ENCODE measurements around the gene HJURP.
A peak's percentile ranks its signal among the peaks of the same experiment; 100 is the strongest.

The HJURP gene

DNA sequence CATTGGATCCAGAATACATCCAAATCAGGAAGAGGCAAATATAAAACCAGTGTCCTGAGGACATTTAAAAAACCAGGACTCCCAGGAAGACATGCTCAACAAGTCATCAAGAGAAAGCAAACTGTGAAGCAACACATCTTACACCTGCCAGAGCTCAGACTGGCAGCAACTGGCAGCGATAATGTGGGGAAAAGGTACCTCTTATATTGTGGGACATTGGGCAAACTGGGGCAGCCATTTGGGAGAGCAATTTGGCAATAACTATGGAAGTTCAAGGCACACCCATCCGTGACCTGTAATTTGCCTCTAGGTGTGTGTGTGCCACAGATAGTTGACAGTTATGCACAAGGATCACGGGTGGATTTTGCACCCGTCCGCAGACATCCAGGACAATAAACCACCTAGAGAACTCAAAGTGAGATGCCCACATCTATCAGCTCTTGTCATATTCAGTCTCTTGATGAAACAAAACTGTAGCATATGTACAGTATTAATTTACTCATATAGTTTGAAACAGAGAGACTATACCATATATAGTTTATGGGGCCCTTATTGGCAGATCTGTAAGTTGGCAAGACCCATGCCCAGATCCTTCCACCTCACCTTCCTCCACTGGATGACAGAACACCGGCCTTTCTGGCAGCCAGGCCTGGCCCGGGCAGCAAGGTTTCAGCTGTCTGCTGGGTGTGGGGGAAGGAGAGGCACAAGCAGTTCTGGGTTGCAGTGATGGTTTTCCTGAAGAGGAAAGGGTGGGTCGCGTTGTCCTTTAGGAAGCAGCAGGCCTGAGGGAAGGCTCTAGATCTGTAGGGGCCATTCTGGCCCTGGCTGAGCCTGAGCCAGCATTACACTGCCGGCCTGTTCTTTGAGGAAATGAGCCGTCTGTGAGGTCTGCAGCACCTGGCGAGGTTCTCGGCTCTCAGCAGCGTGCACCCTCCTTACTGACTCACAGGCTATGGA is 18.8 kb downstream of the HJURP start:
- Histone ChIP-seq H3K27ac (replicated peaks) (no peak overlapping the region), H3K27me3 (ENCODE audit: insufficient read depth, poor library complexity, severe bottlenecking) (no peaks in the 10 kb centered on the region), H3K4me3 (replicated peaks; ENCODE audit: insufficient read depth, low read length) (no peak overlapping the region)
- TF ChIP-seq GABPA (IDR thresholded peaks at IDR 0.05; ENCODE audit: low read depth) (no peak), POLR2AphosphoS5 (IDR thresholded peaks at IDR 0.05; ENCODE audit: low read depth) (0 out of 2 replicates have a peak, but pooled peaks have one; percentile 17)
- DNase-seq (ENCODE audit: low read depth in 1 of 2, low spot score in 1 of 2): no peak

DNA sequence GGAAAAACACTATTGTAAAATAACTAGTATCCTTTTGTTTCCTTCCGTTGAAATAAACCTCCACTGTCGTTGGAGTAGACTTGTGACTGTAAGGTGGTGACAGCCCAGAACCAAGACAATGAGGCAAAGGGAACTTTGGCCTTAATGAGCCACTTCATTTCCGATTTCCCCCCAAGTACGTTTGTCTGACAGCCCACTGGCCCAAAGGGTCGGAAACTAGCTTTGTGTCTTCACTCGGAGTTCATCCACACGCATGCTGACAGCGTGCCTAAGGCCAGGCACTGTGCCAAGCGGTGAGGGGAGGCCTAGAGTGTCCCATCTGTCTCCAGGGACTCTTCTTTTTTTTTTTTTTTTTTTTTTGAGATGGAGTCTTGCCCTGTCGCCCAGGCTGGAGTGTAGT is 21.0 kb downstream of the HJURP start:
- DNase-seq (ENCODE audit: low read depth in 1 of 2, low spot score in 1 of 2): no peak
- Histone ChIP-seq H3K27me3 (ENCODE audit: insufficient read depth, poor library complexity, severe bottlenecking) (no peaks in the 10 kb centered on the region), H3K4me3 (replicated peaks; ENCODE audit: insufficient read depth, low read length) (no peak overlapping the region), H3K27ac (replicated peaks) (no peak overlapping the region)
- TF ChIP-seq, protein P1, sequence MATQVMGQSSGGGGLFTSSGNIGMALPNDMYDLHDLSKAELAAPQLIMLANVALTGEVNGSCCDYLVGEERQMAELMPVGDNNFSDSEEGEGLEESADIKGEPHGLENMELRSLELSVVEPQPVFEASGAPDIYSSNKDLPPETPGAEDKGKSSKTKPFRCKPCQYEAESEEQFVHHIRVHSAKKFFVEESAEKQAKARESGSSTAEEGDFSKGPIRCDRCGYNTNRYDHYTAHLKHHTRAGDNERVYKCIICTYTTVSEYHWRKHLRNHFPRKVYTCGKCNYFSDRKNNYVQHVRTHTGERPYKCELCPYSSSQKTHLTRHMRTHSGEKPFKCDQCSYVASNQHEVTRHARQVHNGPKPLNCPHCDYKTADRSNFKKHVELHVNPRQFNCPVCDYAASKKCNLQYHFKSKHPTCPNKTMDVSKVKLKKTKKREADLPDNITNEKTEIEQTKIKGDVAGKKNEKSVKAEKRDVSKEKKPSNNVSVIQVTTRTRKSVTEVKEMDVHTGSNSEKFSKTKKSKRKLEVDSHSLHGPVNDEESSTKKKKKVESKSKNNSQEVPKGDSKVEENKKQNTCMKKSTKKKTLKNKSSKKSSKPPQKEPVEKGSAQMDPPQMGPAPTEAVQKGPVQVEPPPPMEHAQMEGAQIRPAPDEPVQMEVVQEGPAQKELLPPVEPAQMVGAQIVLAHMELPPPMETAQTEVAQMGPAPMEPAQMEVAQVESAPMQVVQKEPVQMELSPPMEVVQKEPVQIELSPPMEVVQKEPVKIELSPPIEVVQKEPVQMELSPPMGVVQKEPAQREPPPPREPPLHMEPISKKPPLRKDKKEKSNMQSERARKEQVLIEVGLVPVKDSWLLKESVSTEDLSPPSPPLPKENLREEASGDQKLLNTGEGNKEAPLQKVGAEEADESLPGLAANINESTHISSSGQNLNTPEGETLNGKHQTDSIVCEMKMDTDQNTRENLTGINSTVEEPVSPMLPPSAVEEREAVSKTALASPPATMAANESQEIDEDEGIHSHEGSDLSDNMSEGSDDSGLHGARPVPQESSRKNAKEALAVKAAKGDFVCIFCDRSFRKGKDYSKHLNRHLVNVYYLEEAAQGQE (IDR thresholded peaks at IDR 0.05; ENCODE audit: insufficient replicate concordance, low read depth): no peak
- no peak for TF ChIP-seq SPI1 (IDR thresholded peaks at IDR 0.05; ENCODE audit: borderline replicate concordance, low read depth)
- no peak for TF ChIP-seq POLR2AphosphoS5 (IDR thresholded peaks at IDR 0.05; ENCODE audit: low read depth)
- TF ChIP-seq, protein P2, sequence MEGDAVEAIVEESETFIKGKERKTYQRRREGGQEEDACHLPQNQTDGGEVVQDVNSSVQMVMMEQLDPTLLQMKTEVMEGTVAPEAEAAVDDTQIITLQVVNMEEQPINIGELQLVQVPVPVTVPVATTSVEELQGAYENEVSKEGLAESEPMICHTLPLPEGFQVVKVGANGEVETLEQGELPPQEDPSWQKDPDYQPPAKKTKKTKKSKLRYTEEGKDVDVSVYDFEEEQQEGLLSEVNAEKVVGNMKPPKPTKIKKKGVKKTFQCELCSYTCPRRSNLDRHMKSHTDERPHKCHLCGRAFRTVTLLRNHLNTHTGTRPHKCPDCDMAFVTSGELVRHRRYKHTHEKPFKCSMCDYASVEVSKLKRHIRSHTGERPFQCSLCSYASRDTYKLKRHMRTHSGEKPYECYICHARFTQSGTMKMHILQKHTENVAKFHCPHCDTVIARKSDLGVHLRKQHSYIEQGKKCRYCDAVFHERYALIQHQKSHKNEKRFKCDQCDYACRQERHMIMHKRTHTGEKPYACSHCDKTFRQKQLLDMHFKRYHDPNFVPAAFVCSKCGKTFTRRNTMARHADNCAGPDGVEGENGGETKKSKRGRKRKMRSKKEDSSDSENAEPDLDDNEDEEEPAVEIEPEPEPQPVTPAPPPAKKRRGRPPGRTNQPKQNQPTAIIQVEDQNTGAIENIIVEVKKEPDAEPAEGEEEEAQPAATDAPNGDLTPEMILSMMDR (IDR thresholded peaks at IDR 0.05; ENCODE audit: insufficient read depth, low read length): no peak
- TF ChIP-seq GABPA (IDR thresholded peaks at IDR 0.05; ENCODE audit: low read depth): no peak

GRCh38 chr2:233832869-233833311 is 21.4 kb downstream of the HJURP start:
- Histone ChIP-seq H3K27ac (replicated peaks) (no peak overlapping the region), H3K4me3 (replicated peaks; ENCODE audit: insufficient read depth, low read length) (no peak overlapping the region), H3K27me3 (ENCODE audit: insufficient read depth, poor library complexity, severe bottlenecking) (no peaks in the 10 kb centered on the region)
- DNase-seq (ENCODE audit: low read depth in 1 of 2, low spot score in 1 of 2): no peak
- no peak for TF ChIP-seq SPI1 (IDR thresholded peaks at IDR 0.05; ENCODE audit: borderline replicate concordance, low read depth)
- no peak for TF ChIP-seq GABPA (IDR thresholded peaks at IDR 0.05; ENCODE audit: low read depth)
- TF ChIP-seq, protein P1 (IDR thresholded peaks at IDR 0.05; ENCODE audit: insufficient replicate concordance, low read depth): no peak
- TF ChIP-seq POLR2AphosphoS5 (IDR thresholded peaks at IDR 0.05; ENCODE audit: low read depth): no peak; the same call in 1 of the 2 replicates
- TF ChIP-seq, protein P2 (IDR thresholded peaks at IDR 0.05; ENCODE audit: insufficient read depth, low read length): no peak

- H3K27me3 ChIP-seq (ENCODE audit: insufficient read depth, poor library complexity, severe bottlenecking): no peaks in the 10 kb centered on the region
- DNase-seq (ENCODE audit: low read depth in 1 of 2, low spot score in 1 of 2): no peak
- TF ChIP-seq, protein P2 (IDR thresholded peaks at IDR 0.05; ENCODE audit: insufficient read depth, low read length): no peak
- TF ChIP-seq, protein P1 (IDR thresholded peaks at IDR 0.05; ENCODE audit: insufficient replicate concordance, low read depth): no peak
- no peak overlapping the region for H3K4me3 ChIP-seq (replicated peaks; ENCODE audit: insufficient read depth, low read length)
- H3K27ac ChIP-seq (replicated peaks): no peak overlapping the region
Observed at GRCh38 chr2:233832414-233832813, 21.9 kb downstream of the HJURP start.
